IPS-11a (cell line): Measurements from ENCODE around the gene POFUT2.
"Not testable (repeated sequence)": the region's sequence is repeated elsewhere in the genome, so short reads cannot be mapped to it uniquely, and the experiment has no call there.

Experiments
- H3K4me3 ChIP-seq: one replicate; pipeline ENCODE4 v1.5.1; 2013; ENCODE audit warnings: low read depth, low read length, control low read depth

The POFUT2 gene

DNA sequence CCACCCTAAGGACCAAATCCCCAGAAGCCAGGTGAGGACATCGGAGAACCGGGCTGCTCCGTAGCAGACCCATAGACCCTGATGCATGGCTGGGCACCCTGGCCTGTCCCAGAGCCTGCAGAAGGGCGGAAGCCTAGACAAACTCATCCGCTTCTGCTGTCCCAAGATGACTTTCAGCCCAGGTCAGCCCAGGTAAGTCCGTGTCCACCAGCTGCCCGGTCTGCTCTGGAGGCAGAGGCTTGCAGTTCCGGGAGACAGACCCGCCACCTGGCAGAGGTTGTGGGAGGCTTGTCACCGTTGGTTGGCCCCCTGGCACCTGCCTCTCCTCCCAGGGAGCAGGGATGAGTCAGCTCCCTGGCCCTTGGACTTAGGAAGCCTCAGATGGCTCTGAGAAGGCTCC, 22.8 kb upstream of the POFUT2 start:
- no peak overlapping the region for H3K4me3 ChIP-seq

DNA sequence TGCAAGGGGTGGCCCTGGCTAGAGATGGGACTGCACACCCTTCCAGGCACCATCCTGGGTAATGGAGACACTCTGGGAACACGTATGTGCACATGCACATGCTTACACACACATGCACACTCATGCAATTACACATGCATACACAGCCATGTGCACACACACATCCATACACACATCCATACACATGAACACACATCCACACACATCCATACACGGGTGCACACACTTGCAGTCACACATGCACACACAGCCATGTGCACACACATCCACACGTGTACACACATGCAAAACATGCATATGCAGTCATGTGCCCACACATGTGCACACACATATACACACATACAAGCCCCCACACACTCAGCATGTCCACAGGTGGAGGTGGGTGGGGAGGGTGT, 22.3 kb upstream of the POFUT2 start:
- H3K4me3 ChIP-seq, result no peak overlapping the region

DNA sequence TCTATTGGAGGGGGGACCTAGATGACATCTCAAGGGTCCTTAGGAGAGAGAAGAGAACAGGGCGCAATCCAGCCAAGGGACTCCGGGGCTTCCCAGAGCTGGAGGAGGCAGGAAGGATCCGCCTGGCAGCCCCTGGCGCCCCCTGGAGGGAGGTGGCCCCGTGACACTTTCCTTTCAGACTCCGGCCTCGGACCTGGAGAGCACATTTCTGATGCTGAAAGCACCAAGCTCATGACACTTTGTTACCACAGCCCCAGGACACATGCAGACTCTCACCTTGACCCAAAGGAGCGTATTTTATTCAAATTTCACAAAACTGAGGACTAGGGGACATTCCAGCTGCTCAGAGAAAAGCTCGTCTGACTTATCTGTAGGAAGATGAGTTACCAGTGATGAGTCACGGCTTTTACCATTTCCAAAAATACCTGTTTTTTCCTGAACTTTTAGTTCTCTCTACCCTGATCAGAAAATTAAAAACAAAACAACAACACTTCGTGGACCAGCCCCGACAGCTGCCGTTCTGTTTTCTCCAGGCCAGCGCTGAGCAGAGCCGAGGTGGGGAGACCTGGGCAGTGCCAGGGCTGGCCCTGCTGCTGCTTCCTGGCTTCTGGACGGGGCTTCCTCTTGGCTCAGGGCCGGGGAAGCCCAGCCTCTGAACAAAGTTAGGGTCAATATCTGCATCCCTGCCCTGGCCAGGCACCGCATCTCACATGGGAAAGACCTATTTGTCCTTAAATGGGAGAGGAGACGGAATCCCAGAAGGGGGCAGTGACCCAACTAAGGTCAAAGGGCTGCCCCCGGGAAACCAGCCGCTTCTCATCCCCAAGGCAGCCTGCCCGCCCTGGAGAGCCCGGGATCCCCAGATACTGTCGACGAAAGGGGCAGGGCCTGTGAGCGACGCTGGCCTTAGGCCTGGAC, 21.6 kb upstream of the POFUT2 start:
- H3K4me3 ChIP-seq, result no peak overlapping the region

DNA sequence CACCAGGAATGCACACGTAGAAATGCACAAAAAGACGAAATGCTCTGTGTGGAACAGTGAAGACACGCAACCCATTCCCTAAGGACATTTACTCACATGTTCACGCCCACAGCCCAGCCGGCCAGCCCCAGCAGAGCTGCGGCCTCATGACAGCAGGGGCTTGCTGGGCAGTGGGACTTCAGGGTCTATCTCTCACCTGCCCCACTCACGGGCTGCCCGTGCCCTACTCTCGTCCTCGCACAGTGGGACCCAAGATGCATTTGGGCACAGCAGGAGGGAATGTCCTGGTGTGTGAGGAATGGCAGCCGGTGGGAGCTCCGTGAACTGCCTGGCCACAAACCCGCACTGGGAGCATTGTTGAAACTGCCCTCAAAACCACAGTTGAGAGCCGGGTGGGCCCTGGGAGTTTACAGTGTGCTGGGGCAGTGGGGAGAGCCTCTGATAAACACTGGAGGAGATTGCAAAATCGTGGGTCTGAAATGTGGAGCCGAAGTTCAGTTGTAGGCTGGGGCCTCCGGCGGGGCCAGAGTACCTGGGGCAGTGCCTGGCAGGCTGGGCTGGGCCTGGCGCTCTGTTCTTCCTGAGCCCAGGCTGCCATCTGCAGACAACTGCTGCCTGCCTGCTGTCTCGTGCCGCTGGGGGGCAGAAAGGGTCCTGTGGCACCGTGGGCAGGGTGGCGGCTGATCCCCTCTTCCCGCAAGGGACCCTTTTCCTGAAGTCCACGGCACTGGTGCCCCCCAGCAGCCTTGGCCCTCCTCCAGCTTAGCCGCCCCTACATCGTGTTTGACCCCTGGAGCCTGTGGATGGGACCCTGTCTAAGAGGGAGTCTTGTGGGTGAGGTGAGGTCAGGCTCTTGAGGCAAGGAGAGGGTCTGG, 20.7 kb upstream of the POFUT2 start:
- H3K4me3 ChIP-seq, result no peak overlapping the region

DNA sequence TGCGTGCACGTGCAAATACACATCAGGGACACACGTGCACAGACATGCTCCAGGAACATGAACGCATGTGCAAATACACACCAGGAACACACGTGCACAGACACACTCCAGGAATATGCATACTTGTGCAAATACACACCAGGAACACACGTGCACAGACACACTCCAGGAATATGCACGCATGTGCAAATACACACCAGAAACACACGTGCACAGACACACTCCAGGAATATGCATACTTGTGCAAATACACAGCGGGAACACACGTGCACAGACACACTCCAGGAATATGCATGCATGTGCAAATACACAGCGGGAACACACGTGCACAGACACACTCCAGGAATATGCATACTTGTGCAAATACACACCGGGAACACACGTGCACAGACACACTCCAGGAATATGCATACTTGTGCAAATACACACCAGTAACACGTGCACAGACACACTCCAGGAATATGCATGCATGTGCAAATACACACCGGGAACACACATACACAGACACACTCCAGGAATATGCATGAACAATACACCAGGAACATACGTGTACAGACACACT, 20.0 kb upstream of the POFUT2 start:
- H3K4me3 ChIP-seq, result not testable (repeated sequence)

DNA sequence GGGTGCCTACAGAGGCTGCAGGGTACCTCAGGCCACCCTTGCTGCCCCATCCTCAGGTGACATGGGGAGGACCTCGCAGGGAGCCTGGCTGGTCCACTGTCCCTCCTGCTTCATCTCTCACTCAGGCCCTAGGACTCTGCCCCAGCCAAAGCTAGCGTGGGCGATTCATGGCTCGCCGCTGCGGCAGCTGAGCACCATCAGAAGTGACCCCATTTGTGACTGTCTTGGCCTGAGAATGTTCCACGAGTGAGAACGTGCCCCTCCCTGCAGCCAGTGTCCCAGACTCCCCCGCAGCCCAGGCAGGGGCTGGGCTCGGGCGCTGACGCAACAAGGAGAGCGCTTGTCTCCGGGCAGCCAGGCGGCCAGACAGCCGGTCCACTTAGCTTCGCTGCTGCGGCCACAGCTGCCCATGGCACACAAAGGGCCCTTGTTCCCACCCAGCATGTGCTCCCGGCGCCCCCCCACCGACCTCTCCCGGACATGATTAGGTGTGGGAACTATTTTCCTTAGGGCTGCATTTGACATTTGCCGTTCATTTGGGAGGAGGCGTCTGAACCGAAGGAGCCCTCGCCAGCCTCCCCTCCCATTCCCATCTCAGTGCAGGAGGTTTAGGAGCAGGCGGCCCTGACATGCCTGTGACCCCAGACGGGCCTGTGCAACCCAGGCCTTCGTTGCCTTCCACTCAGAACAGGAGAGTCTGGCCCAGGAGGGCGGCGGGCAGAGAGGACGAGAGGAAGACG, 19.3 kb upstream of the POFUT2 start:
- no peak overlapping the region for H3K4me3 ChIP-seq

DNA sequence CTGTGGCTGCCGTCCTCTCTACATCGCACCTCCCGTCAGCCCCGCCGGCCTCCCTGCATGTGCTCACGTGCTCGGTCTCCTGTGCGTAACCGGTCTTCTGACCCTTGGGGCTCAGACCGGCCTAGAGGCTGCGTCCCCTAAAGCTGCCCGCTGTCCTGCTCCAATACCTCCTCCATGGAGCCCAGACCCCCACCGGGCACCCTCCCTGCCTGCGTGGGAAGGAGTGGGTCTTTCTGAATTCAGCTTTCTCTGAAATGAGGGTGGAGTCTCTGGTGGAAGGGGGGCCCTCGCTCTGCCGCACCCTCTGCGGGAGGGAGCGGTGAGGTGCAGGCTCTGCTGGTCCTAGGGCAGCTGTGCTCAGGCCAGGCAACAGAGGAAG, 18.7 kb upstream of the POFUT2 start:
- H3K4me3 ChIP-seq, result no peak overlapping the region

DNA sequence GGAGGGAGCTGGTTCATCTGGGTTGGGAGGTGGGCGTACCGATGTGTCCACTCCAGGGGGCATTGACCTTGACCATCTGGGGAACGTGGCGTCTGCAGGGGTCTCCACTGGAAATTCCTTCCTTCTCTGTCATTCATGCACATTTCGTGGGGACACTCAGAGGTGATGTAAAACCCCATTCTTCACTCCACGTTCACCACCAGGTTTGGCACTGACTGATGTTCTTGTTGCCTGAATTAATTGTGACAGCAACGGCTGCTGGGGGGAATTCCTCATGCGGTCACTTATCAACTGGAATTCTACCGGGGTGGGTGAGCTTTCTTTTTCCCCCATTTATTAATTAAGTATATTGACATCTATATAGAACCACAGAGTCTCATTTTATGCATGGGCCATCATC, 18.1 kb upstream of the POFUT2 start:
- H3K4me3 ChIP-seq, result no peak overlapping the region

DNA sequence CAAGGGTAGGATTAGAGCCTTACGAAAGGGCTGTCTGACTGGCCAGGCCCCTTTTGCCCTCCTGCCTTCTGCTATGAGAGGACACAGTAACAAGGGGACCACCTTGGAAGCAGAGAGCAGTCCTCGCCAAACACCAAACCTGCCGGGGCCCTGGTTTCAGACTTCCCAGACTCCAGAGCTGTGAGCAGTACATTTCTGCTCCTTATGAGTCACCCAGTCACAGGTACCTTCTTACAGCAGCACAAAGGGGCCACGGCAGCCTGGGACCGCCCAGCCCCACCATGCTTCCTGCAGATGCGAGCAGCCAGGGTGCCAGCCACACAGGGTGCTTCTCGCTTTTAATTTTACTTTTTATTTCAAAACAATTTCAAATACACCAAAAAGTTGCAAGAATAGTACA, 17.2 kb upstream of the POFUT2 start:
- H3K4me3 ChIP-seq, result no peak overlapping the region

DNA sequence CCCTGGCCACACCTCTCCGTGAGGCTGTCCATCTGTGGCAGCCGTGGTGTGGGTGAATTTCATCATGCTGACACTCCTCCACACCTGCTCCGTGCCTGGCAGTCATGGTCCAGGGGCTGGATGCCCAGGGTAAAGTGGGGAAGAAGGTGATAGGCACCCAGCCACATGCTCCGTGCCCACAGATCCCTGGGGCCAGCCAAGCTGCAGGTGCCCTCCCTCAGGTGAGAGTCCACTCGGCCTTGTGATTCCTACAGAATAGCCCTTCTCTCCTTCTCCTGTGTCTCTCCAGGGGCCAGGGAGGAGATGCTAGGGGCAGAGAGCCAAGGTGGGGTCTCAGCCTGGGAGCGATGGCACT, 16.8 kb upstream of the POFUT2 start:
- no peak overlapping the region for H3K4me3 ChIP-seq

DNA sequence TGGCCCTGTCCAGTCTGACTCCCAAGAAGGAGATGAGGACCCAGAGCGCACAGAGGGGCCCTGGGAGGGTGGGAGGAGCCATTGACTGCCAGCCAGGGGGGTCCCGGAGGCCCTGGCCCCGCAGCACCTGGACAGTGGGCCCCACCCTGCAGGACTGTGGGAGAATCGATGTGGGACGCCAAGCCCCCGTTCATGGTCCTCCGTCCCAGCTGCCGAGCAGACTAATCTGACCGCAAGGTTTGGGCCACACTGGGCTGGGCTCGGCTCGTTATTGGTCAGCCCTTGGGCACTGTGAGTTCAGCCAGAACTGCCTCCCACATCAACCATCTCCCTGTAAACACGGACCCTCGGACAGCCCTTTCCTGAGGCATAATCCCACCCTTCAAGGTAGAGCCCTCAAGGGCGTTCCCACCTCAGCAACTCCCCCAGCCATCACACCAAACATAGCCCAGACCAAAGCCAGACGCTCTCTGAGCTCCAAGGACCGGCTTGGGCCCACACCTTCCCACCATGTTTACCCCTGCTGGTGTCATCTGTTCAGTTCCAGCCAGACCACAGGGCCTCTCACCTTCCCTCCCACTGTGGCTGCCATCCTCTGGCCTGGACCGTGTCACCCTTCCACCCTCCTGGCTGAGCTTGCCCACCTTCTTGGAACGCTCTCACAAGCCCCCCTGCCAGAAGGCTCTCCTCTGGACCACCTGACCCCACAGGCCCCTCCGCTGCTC, 16.2 kb upstream of the POFUT2 start:
- H3K4me3 ChIP-seq, result no peak overlapping the region

DNA sequence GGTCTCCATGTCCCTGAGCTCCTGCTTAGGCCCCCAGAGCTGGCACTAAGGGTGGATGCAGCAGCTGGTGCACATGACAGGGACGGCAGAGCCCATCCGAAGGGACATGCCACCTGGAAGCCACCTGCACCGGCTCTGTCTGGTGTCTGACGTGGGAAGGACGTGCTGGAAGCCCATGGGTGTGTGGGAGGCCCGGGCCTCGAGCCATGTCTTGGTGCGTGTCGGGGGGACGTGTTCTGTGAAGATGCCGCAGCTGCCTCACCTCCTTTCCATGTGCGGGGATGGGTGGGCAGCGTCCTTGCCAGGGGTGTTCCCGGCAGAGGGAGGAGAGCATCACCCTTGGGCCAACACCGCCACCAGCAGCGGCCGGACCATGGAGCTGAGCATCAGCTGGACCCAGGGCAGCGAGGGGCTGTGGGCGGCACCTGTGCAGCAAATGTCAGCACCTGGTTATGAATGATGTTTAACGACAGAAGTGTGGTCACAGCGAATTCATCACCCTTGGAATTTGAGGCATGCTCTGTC, 15.5 kb upstream of the POFUT2 start:
- no peak overlapping the region for H3K4me3 ChIP-seq

DNA sequence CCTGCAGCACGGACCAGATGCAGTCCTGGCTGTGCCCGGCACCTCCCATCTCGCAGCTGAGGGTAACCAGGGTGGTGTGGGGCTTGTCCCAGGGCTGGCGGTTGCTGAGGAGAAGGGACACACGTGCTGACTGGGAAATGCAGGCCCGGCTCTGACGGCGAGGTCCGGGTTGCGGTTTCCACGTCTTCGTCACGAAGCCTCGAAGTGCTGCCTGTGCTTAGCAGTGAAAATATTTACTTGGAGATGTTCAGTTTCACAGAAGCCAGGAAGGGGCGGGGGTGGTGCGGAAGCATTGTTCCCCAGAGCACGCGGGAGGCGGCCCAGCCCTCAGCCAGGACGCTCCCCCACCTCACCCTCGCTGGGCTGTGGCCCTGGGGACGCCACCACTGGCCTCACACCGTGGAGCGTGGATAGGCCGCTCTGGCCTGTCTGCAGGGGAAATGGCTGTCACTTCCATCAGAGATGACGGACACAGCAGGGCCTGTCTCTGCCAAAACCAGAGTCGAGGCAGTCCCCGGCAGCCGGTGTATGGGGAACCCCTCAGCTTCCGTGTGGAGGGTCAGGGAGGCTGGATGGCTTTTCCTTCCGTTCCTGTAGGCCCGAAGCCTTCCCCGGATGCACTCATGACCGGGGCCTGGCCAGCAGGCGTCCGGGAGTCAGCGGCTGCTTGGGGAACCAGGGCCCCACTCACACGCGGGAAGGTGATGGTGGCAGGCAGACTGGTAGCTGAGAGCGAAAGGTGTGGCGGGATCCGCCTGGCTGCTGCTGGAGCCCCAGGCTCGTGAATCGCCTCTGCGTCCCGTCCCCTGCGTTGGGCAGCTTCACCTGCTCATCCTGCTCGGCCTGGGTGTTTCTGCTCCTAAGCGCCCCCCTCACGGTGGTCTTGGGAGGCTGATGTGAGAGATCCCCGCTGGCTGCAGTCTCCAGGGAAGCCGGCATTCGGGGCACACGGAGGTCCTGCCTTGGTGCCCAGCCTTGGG, 14.7 kb upstream of the POFUT2 start:
- H3K4me3 ChIP-seq, result no peak overlapping the region

DNA sequence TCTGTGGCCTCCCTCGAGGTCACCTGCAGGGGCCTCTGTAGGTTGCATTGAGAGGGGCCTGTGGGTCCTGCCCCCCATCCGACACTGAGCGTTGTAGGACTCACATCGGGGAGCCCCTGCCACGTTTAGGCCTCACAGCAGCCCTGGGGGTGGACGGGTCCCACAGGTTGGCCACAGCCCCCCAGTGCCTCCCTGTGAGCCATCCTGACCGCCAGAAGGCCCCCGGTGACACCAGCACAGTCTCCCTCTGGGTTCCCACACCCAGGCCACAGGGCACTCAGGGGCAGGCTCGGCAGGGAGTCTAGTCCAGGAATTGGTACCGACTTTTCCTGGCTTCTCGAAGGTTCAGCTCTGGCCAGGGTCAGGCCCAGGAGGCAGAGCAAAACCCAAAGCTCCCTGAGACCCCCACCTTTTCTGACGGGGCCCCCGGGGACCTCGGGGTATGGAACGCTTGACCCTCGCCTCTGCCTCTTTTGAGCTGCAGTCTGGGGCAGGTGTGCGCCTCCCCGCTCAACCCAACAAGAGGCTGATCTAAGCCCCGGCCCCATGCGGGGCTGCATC, 13.9 kb upstream of the POFUT2 start:
- H3K4me3 ChIP-seq, result no peak overlapping the region

DNA sequence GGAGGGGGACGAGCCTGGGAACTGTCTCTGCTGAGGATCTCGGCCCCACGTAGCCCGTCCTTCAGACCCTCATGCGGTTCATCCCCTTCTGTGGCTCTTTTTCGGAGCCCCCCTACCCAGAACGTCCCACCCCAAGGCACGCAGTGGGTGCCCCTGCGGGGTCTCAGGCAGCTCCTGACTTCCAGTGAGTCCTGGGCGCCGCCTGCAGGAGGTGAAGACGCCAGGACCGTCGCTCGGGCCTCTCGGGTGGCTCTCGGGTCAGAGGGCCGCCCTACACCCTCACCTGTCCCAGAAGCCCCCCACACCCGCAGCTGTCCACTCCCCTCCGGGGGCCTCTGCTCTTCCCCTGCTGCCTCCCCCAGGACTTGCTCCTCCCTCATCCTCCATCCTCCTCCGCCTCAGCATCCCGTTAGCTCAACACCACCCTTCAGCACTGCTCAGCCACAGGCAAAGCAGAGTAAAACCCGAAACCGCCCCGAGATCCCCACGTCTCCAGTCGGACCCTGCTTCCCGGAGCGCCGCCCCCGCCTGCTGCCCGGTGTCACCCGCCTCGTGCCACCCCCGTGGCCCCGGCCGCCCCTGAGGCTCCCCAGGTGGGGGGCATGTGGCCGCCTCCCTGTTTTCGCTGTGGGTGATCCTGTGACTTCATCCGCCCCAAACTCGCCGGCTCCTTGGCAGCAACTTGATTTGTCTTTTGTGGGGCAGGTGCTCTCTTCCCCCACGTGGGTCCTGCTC, 13.3 kb upstream of the POFUT2 start:
- H3K4me3 ChIP-seq, result no peak overlapping the region

DNA sequence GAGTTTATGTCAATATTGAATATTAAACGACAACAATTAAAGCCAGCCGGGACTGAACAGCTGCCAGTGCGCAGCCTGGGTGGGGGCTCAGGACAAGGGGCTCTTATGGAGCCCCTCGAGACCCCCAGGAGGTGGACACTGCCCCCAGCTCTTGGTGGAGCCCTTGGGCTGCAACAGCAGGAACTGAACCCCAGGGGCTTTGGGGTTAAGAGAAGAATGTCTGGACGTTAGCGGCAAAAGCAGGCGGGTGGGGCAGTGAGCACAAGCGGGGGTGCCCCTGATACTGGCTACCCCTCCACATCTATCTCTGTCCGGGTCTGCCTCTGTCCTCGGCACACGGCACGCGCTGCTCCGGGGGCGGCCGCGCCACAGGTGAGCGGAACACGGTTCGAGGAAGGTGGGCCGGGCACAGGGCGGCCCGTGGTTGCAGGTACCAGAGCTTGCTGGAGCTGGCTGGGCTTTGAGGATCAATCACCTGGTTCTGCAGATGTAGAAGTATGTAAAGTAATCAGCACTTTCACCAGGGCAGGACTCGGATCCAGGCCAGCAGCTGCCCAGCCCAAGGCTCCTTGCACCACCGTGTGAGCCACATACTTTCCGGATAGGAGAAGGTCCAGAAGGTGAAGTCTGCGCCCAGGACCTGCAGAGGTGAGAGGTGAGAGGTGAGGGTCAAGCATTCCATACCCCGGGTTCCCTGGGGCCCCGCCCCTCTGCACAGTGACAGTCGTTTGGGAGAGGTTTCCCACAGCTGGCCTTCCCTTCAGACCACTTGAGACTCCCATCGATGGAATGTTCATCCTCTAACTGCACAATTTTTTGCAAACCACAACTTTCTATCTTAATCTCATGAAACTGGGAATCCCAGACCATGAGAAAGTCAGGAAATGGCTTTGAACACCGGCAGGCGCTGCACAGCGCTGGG, 12.4 kb upstream of the POFUT2 start:
- H3K4me3 ChIP-seq, result no peak overlapping the region
